ENCODE data around the gene CACNB3. TPM values are rescaled to one million over a fixed set of nuclear protein-coding genes. Genes with fewer than 3 reads are reported as not detected.
"Not testable (repeated sequence)": the region's sequence is repeated elsewhere in the genome, so short reads cannot be mapped to it uniquely, and the experiment has no call there.

The CACNB3 gene
- total RNA-seq, 1 donor from 2014 or later, result 4.4 TPM

GRCh38 chr12:48868451-48868850 is 50.2 kb downstream of the CACNB3 start:
- intact Hi-C loops (cut with micrococcal nuclease), result no loop called here
- DNase-seq (no peak), ATAC-seq (no peak)

- no peak for DNase-seq
- intact Hi-C loops (cut with micrococcal nuclease), result no loop called here
- no peak for ATAC-seq
These were observed 50.9 kb downstream of the CACNB3 start for GRCh38 chr12:48869191-48869590.

- intact Hi-C loops (cut with micrococcal nuclease), result no loop called here
- ATAC-seq (no peak), DNase-seq (no peak)
These were observed 54.8 kb downstream of the CACNB3 start for GRCh38 chr12:48873096-48873495.

GRCh38 chr12:48873534-48873933 is 55.2 kb downstream of the CACNB3 start:
- ATAC-seq; intact Hi-C loops (cut with micrococcal nuclease); DNase-seq: not testable (repeated sequence)

- intact Hi-C loops (cut with micrococcal nuclease), result no loop called here
- DNase-seq (no peak), ATAC-seq (no peak)
These were observed 57.7 kb downstream of the CACNB3 start for GRCh38 chr12:48875944-48876515.

Small RNA genes lying within 50 kb of the gene (microRNA-seq; reads per million reads assigned to microRNA genes)
- not detected for gene MIR4701 (ENCODE audit: borderline number of aligned reads)

Other genes with a start within 250 kb of the CACNB3 start
- gene LALBA, start 248.4 kb upstream of the CACNB3 start, total RNA-seq, result not detected
- gene KANSL2, start 136.3 kb upstream of the CACNB3 start, total RNA-seq, result 22.4 TPM
- gene CCNT1, start 101.8 kb upstream of the CACNB3 start, total RNA-seq, result 16.5 TPM
- gene ADCY6, start 29.4 kb upstream of the CACNB3 start, total RNA-seq, result 57.0 TPM
- gene DDX23, start 33.7 kb downstream of the CACNB3 start, total RNA-seq, result 36.4 TPM
- gene RND1, start 47.4 kb downstream of the CACNB3 start, total RNA-seq, result 0.27 TPM
- 6.3 TPM for gene FKBP11, start 107.0 kb downstream of the CACNB3 start, total RNA-seq
- gene ARF3, start 139.0 kb downstream of the CACNB3 start, total RNA-seq, result 44.8 TPM
- gene WNT10B, start 153.2 kb downstream of the CACNB3 start, total RNA-seq, result 0.17 TPM
- not detected for gene WNT1, start 159.8 kb downstream of the CACNB3 start, total RNA-seq
- 0.77 TPM for gene DDN, start 180.9 kb downstream of the CACNB3 start, total RNA-seq
- gene PRKAG1, start 200.3 kb downstream of the CACNB3 start, total RNA-seq, result 78.1 TPM
- gene KMT2D, start 242.3 kb downstream of the CACNB3 start, total RNA-seq, result 43.8 TPM

Measured in left ventricle myocardium superior (tissue), 1 donor.